Measurements from ENCODE around the gene SIAH3. TPM values are rescaled to one million over a fixed set of nuclear protein-coding genes. Genes with fewer than 3 reads are reported as not detected.

Gene SIAH3
- total RNA-seq, 2 donors from 2014 or later: not detected

DNA sequence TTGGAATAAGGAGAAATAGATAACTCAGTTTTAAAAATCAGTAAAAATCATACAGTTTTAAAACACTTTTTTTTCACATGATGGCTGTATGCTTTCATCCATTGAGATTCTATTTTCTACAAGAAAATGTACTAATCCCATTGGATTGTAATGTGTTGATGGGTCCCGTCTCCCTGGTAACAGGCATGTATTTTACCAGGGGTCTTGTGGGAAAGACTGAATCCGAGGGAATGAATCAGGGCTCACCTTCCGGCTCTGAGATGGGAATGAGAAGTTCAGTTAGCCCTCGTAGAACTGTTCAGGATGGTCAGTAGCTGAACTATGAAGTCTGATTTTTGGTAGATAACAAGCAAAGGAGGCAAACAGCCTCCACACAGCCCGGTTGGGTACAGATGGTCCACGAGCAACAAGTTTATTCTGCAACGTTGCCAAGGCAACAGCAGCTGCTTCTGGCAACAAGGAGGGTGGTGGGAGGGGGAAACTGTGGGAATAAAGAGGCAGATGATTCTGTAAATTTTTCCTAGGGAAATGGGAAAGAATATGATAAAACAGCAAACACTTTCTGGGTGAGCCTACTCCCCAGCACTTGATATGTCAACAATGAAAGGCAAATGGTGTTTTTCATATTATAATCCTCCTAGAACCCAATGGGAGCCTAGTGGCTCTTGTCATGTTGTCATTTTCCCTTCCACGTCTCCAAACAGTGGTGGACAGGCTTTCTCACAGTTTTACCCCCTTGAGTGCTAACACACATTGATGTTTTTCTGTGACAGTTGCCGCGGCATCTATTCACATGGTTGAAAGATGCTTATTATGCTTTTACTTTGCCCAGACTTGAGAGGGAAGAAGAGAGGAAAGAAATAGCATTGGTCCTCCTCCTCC, 12.4 kb upstream of the SIAH3 start:
- no peaks in the 10 kb centered on the region for H3K36me3 ChIP-seq
- DNase-seq (ENCODE audit: low spot score): no peak
- H3K4me3 ChIP-seq: no peak overlapping the region
- H3K4me1 ChIP-seq (ENCODE audit: control insufficient read depth in 1 of 2, low read depth in 2 of 2): no peaks in the 10 kb centered on the region
- TF ChIP-seq, protein P1, sequence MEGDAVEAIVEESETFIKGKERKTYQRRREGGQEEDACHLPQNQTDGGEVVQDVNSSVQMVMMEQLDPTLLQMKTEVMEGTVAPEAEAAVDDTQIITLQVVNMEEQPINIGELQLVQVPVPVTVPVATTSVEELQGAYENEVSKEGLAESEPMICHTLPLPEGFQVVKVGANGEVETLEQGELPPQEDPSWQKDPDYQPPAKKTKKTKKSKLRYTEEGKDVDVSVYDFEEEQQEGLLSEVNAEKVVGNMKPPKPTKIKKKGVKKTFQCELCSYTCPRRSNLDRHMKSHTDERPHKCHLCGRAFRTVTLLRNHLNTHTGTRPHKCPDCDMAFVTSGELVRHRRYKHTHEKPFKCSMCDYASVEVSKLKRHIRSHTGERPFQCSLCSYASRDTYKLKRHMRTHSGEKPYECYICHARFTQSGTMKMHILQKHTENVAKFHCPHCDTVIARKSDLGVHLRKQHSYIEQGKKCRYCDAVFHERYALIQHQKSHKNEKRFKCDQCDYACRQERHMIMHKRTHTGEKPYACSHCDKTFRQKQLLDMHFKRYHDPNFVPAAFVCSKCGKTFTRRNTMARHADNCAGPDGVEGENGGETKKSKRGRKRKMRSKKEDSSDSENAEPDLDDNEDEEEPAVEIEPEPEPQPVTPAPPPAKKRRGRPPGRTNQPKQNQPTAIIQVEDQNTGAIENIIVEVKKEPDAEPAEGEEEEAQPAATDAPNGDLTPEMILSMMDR (IDR thresholded peaks at IDR 0.05): no peak
- no peaks in the 10 kb centered on the region for H3K9me3 ChIP-seq
- H3K27ac ChIP-seq: no peak overlapping the region
- ATAC-seq (ENCODE audit: insufficient number of reproducible peaks, low FRiP score, low read depth): no peak
- H3K27me3 ChIP-seq (replicated peaks; ENCODE audit: insufficient read depth): no peaks in the 10 kb centered on the region

DNA sequence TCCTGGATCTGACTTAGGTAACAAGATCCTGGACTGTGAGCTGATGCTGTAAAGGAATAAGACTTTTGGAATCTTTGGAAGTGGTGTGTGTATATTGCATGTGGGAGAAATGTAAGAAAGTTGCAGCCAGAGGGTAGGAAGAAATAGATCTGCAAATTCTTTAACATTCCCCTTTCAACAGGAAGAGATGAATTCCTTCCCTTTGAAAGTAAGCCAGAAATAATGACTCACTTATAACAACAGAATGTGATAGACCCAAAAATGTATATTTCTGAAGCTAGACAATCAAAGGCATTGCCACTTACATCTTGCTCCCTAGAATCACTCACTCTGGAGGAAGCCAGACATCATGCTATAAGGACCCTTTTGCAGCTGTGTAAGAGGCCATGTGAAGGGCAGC, 9.8 kb upstream of the SIAH3 start:
- Histone ChIP-seq H3K36me3 (no peaks in the 10 kb centered on the region), H3K4me3 (no peak overlapping the region), H3K27me3 (replicated peaks; ENCODE audit: insufficient read depth) (no peaks in the 10 kb centered on the region), H3K4me1 (ENCODE audit: control insufficient read depth in 1 of 2, low read depth in 2 of 2) (no peaks in the 10 kb centered on the region), H3K27ac (no peak overlapping the region), H3K9me3 (no peaks in the 10 kb centered on the region)
- ATAC-seq (ENCODE audit: insufficient number of reproducible peaks, low FRiP score, low read depth): no peak
- no peak for DNase-seq (ENCODE audit: low spot score)
- TF ChIP-seq, protein P1 (IDR thresholded peaks at IDR 0.05): no peak

DNA sequence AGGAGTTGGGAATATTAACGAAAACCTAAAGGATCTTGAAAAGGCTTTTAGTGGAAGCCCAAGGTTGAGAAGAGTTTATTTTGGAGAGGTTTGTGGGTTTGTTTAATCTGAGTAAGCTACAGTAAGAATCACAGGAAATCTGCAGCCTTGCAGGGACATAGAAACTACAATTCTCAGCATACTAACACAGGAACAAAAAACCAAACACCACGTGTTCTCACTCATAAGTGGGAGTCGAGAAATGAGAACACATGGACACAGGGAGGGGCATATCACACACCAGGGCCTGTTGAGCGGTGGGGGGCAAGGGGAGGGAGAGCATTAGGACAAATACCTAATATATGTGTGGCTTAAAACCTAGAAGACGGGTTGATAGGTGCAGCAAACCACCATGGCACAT, 8.7 kb upstream of the SIAH3 start:
- TF ChIP-seq, protein P1 (IDR thresholded peaks at IDR 0.05): no peak
- H3K9me3 ChIP-seq: no peaks in the 10 kb centered on the region
- no peak overlapping the region for H3K27ac ChIP-seq
- H3K4me1 ChIP-seq (ENCODE audit: control insufficient read depth in 1 of 2, low read depth in 2 of 2): no peaks in the 10 kb centered on the region
- DNase-seq (ENCODE audit: low spot score): no peak
- H3K27me3 ChIP-seq (replicated peaks; ENCODE audit: insufficient read depth): no peaks in the 10 kb centered on the region
- no peaks in the 10 kb centered on the region for H3K36me3 ChIP-seq
- no peak overlapping the region for H3K4me3 ChIP-seq
- ATAC-seq (ENCODE audit: insufficient number of reproducible peaks, low FRiP score, low read depth): no peak

DNA sequence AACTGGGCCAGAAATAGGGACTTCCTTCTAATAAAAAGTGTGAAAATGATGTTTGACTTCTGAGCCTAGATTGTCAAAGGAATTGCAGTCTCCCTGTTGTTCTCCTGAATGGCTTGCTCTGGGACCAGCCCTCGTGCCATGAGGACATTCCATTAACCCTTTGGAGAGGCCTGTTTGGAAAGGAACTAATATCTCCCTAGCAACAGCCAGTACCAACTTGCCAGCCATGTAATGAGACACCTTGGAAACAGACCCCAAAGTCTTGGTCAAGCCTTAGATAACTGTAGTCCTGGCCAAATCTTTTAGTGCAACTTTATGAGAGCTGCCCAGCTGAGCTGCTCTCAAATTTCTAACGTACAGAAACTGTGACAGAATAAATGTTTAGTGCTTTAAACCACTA, 8.2 kb upstream of the SIAH3 start:
- ATAC-seq (ENCODE audit: insufficient number of reproducible peaks, low FRiP score, low read depth): no peak

DNA sequence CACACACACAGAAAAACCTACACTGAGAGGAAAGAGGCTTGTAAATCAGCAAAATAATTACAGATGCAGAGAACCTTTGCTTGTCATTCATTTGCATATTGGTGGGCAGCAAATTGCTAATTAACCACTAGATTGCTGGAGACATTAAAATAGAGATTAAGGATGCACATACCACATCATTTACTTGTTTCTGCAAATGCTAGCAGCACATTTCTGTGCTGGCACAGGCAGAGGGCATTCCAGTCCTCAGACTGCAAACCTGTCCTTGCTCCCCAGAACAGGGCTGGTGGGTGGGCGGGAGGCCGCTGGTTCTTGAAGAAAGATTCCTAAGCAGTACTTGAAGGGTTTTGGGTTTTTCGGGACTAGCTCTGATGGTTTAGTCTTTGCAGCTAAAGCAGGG, 941 bp upstream of the SIAH3 start:
- no peak for DNase-seq (ENCODE audit: low spot score)
- TF ChIP-seq, protein P1 (IDR thresholded peaks at IDR 0.05): no peak
- Histone ChIP-seq H3K36me3 (no peaks in the 10 kb centered on the region), H3K27me3 (replicated peaks; ENCODE audit: insufficient read depth) (peaks cover 8% of the 10 kb centered on the region), H3K27ac (no peak overlapping the region), H3K9me3 (peaks cover 4% of the 10 kb centered on the region), H3K4me3 (no peak overlapping the region), H3K4me1 (ENCODE audit: control insufficient read depth in 1 of 2, low read depth in 2 of 2) (peaks cover 6 to 21% of the 10 kb centered on the region in 2 donors)
- ATAC-seq (ENCODE audit: insufficient number of reproducible peaks, low FRiP score, low read depth): no peak

More for the DNA sequence above, 8.2 kb upstream of the SIAH3 start:
- Histone ChIP-seq H3K4me1 (ENCODE audit: control insufficient read depth in 1 of 2, low read depth in 2 of 2) (no peaks in the 10 kb centered on the region), H3K36me3 (no peaks in the 10 kb centered on the region), H3K9me3 (no peaks in the 10 kb centered on the region), H3K27me3 (replicated peaks; ENCODE audit: insufficient read depth) (no peaks in the 10 kb centered on the region), H3K4me3 (no peak overlapping the region), H3K27ac (no peak overlapping the region)
- DNase-seq (ENCODE audit: low spot score): no peak
- TF ChIP-seq, protein P1 (IDR thresholded peaks at IDR 0.05): no peak

Data from thoracic aorta (tissue), 2 donors.